ENCODE measurements around the gene CLDN4.

- TF ChIP-seq POLR2A (IDR thresholded peaks at IDR 0.05) (no peak), CTCF (IDR thresholded peaks at IDR 0.05) (no peak), POLR2AphosphoS5 (IDR thresholded peaks at IDR 0.05; ENCODE audit: insufficient read depth in 1 of 2, low read depth in 1 of 2) (no peak)
Observed at GRCh38 chr7:73815436-73815835, 15.4 kb upstream of the CLDN4 start.

All from vagina (tissue), 2 donors.